GM12874 (cell line): ENCODE data around the gene FRZB.

ENCODE experiments used
- CTCF ChIP-seq: IDR thresholded peaks from 2 replicates; pipeline ENCODE4 v1.5.1; 2011; ENCODE audit warnings: low read depth, mild to moderate bottlenecking, control low read depth, low read length, moderate library complexity; ENCODE audit not compliant: insufficient read depth

FRZB gene

GRCh38 chr2:182833084-182833854 lies 33.2 kb downstream of the FRZB start:
- TF ChIP-seq CTCF = no peak

GRCh38 chr2:182831921-182832320 lies 34.5 kb downstream of the FRZB start:
- TF ChIP-seq CTCF = no peak

- TF ChIP-seq CTCF = no peak
These were observed 35.3 kb downstream of the FRZB start for GRCh38 chr2:182831101-182831500.

GRCh38 chr2:182827182-182827879 lies 39.1 kb downstream of the FRZB start:
- TF ChIP-seq CTCF = no peak

GRCh38 chr2:182826496-182826895 lies 39.9 kb downstream of the FRZB start:
- TF ChIP-seq CTCF = no peak

- no peak for TF ChIP-seq CTCF
These were observed 40.4 kb downstream of the FRZB start for GRCh38 chr2:182826064-182826463.

GRCh38 chr2:182824767-182825158 lies 41.7 kb downstream of the FRZB start:
- no peak for TF ChIP-seq CTCF
